ENCODE measurements around the gene SLC6A2.
"Not testable (repeated sequence)": the region's sequence is repeated elsewhere in the genome, so short reads cannot be mapped to it uniquely, and the experiment has no call there.

The SLC6A2 gene

GRCh38 chr16:55725055-55725777 is 69.4 kb downstream of the SLC6A2 start:
- no peak for DNase-seq

DNA sequence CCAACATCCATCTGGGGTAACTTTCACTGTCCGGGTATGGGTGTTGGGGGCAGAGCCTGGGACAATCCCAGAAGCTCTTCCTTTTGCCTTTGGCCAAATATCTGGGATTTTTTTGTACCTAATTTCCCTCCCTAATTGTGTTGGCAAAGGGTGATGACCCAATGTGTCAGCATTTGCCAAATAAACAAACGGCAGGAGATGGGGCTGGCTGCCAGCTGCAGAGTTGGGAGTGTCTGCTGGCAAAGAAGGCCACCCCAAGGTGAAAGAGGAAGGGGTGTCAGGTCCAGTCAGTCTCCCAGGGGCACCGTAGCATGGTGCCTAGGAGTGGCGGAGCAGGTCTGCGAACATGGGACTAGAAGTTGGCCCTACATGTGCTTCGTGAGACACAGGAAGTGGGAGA is 73.0 kb downstream of the SLC6A2 start:
- no peak for DNase-seq

- DNase-seq: no peak
Measured at GRCh38 chr16:55730115-55730514, 74.3 kb downstream of the SLC6A2 start.

DNA sequence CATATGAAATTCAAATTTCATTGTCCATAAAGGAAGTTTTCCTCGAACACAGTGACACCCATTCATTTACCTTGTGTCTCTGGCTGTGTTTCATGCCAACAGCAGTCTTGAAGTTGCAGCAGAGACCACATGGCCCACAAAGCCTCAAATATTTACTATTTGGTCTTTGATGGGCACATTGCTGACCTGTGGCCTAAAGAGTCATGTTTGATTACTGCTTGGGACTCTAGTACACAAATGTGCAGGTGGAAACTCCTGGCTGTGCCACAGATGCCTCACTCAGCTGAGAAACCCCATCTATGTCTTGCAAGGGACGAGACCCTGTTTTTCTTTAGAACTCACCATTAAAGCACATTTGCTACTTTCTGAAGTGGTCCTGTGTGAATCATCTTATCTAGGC is 76.7 kb downstream of the SLC6A2 start:
- DNase-seq: peak; percentile 12

DNA sequence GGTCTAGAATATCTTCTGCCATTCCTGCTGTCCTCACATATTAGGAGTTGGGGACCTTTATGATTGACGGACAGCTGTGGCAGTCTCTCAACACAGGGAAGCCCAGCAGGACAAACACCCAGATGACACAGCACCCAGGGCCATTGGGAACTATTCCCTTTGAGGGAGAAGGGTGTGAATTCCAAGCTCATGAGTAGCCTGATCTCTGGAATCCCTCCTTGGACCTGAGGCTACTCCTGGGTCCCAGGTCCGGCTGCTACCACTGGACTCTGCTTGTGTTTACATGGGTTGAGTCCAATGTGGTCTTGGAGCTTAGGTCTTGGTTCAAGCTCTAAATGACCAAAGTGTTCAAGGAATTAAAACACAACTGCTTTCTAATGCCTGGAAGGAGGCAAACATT is 78.9 kb downstream of the SLC6A2 start:
- peak; percentile 69 for DNase-seq

GRCh38 chr16:55735120-55735781 is 79.5 kb downstream of the SLC6A2 start:
- peak; percentile 63 for DNase-seq

DNA sequence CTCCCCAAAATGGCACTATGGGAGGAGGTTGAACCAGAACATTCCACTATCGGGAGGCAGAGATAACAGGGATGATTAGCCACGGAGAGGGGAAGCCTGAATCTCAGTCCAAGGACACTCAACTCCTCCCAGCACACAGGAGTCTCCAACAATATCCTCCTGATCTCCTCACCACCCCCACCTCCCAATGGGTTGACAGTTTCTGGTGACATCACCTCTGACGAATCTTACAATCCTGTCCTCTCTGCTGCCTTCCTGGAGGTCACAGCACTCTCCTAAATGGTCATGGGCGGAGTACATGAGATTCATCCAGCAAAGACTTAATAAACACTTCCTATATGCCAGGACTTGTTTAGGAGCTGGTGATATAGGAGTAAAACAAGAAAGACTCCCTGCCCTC is 80.9 kb downstream of the SLC6A2 start:
- DNase-seq: no peak

GRCh38 chr16:55737318-55737717 is 81.5 kb downstream of the SLC6A2 start:
- DNase-seq: no peak

DNA sequence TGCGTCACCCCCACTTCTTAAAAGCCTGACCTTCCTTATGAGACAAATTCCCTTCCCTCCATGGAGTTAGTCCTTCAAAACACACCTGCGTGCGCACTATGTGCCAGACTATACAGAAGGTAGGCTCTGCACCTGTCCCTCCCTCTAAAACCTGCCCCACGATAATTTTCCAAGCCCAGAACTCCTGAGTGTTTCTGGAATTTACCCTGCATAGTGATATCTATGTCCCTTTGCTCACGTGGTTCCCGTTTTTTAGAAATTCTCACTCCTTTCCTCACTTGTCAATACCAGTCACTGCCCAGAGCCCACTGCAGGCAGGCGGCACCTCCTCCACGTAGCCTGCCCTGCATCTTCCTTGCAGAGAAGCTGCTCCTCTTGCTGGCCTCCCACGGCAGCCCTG is 82.2 kb downstream of the SLC6A2 start:
- no peak for DNase-seq

DNA sequence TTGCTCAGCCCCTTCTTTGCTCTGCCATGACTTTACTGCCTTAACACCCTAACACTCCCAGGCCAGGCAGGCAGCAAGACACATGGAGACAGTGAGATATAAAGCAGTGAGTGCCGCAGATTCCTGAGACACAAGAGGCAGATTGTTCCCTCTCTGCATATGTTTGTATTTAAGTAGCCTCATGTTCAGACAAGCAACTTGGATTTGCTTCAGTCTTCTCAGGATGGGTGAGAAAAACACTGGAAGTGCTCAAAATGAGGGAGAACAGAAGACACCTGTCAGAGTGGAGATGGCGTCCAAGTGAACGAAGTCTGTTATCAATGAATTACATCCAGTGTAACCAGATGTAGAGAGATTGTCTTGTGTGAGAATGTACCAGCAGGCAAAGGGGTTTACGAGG is 90.3 kb downstream of the SLC6A2 start:
- DNase-seq: no peak

DNA sequence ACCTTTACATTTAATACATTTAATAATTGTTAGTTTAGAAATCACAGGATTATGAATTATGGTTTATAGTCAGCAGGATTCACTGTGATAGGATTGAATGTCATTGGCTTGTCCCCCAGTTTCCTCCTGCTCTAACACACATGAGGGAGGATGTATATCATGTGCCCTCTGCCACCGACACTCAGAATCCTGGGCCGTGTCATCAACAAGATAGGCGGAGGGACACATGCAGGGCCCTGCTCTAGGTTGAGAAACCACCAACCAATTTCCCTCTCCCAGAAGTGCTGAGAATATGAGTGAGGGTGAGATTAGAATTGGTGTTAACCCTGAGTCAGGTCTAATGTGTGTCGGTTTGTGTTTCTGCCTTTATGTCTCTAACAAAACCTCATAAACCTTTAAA is 92.0 kb downstream of the SLC6A2 start:
- peak; percentile 1 for DNase-seq

DNA sequence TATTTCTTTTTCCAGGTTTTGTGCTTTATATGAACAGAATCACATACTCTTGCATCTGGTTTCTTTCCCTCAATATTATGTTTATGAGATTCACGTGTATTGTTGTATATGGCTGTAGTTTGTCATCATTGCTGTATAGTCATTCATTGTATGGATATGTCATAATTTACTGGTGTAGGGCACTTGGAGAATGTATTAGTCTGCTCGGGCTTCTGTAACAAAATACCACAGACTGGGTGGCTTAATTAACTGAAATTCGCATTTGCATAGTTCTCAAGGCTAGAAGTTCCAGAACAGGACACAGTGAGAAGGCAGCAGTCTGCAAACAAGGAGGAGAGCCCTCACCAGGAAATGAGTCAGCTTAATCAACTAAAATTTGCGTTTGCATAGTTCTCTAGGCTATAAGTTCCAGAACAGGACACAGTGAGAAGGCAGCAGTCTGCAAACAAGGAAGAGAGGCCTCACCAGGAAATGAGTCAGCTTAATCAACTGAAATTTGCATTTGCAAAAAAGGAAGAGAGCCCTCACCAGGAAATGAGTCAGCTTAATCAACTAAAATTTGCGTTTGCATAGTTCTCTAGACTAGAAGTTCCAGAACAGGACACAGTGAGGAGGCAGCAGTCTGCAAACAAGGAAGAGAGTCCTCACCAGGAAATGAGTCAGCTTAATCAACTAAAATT is 96.8 kb downstream of the SLC6A2 start:
- not testable (repeated sequence) for DNase-seq

DNA sequence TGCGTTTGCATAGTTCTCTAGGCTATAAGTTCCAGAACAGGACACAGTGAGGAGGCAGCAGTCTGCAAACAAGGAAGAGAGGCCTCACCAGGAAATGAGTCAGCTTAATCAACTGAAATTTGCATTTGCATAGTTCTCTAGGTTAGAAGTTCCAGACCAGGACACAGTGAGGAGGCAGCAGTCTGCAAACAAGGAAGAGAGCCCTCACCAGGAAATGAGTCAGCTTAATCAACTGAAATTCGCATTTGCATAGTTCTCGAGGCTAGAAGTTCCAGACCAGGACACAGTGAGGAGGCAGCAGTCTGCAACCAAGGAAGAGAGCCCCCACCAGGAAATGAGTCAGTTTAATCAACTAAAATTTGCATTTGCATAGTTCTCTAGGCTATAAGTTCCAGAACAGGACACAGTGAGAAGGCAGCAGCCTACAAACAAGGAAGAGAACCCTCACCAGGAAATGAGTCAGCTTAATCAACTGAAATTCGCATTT is 97.4 kb downstream of the SLC6A2 start:
- not testable (repeated sequence) for DNase-seq
